HUES48 (cell line): ENCODE results near the gene PRR3.
"Not testable (repeated sequence)": the region's sequence is repeated elsewhere in the genome, so short reads cannot be mapped to it uniquely, and the experiment has no call there.

ENCODE experiments used
- H3K27ac ChIP-seq: one replicate; pipeline ENCODE4 v1.7.0; 2013; ENCODE audit warnings: low read depth, low read length, inconsistent platforms
- H3K27me3 ChIP-seq: 2 replicates; pipeline ENCODE4 v1.6.1; 2013; ENCODE audit warnings: mild to moderate bottlenecking, low read length; ENCODE audit not compliant: control insufficient read depth, insufficient read depth
- H3K36me3 ChIP-seq: 2 replicates; pipeline ENCODE4 v1.6.1; 2013; ENCODE audit warnings: low read length; ENCODE audit not compliant: control insufficient read depth, insufficient read depth
- H3K4me1 ChIP-seq: 2 replicates; pipeline ENCODE4 v1.6.1; 2013; ENCODE audit warnings: mild to moderate bottlenecking, low read length; ENCODE audit not compliant: control insufficient read depth, insufficient read depth
- H3K4me3 ChIP-seq: 2 replicates; pipeline ENCODE4 v1.5.1; 2013; ENCODE audit warnings: mild to moderate bottlenecking, low read depth, low read length
- H3K9ac ChIP-seq: 2 replicates; pipeline ENCODE4 v1.6.1; 2013; ENCODE audit warnings: mild to moderate bottlenecking, low read depth, low read length, moderate library complexity
- H3K9me3 ChIP-seq: 2 replicates; pipeline ENCODE4 v1.6.1; 2013; ENCODE audit warnings: low read length; ENCODE audit not compliant: control insufficient read depth, insufficient read depth

The PRR3 gene

GRCh38 chr6:30517767-30518504 lies 39.2 kb upstream of the PRR3 start:
- H3K36me3 ChIP-seq, H3K4me3 ChIP-seq, H3K27ac ChIP-seq, H3K9ac ChIP-seq, H3K27me3 ChIP-seq, H3K9me3 ChIP-seq: not testable (repeated sequence)
- peaks cover 12% of the 10 kb centered on the region for H3K4me1 ChIP-seq

DNA sequence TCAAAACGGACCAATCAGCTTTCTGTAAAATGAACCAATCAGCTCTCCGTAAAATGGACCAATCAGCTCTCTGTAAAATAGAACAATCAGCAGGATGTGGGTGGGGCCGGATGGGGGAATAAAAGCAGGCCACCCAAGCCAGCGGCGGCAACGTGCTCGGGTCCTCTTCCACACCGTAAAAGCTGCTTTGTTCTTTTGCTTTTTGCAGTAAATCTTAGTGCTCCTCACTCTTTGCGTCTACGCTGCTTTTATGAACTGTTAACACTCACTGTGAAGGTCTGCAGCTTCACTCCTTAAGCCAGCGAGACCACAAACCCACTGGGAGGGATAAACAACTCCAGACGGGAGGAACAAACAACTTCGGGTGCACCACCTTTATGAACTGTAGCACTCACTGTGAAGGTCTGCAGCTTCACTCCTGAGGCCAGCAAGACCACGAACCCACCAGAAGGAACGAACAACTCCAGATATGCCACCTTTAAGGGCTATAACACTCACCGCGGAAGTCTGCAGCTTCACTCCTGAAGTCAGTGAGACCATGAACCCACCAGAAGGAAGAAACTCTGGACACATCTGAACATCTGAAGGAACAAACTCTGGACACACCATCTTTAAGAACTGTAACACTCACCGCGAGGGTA lies 38.5 kb upstream of the PRR3 start:
- peaks cover 12% of the 10 kb centered on the region for H3K4me1 ChIP-seq
- H3K9ac ChIP-seq, H3K27me3 ChIP-seq, H3K36me3 ChIP-seq, H3K4me3 ChIP-seq, H3K9me3 ChIP-seq, H3K27ac ChIP-seq: not testable (repeated sequence)

DNA sequence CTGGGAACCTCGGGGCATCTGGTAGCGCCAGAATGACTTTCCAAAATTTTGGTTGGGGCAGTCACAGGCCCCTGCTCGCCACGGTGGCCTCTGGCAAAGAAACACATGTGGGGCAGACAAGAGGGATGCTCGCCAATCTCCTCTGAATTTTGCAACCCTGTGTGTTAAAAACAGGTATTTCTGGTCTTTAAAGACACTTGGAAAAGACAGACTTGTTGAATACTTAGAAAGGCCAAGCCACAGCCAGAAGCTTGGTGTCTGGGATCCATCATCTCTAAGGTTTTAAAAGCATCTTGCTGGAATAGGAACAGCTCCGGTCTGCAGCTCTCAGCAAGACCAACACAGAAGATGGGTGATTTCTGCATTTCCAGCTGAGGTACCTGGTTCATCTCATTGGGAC lies 36.6 kb upstream of the PRR3 start:
- H3K27ac ChIP-seq: no peak overlapping the region
- H3K4me3 ChIP-seq: no peak overlapping the region
- no peak overlapping the region for H3K9ac ChIP-seq
- H3K36me3 ChIP-seq: no peaks in the 10 kb centered on the region
- H3K9me3 ChIP-seq: no peaks in the 10 kb centered on the region
- H3K27me3 ChIP-seq: no peaks in the 10 kb centered on the region
- H3K4me1 ChIP-seq: 0 out of 2 replicates have a peak, but pooled peaks cover under 1% of the 10 kb centered on the region

DNA sequence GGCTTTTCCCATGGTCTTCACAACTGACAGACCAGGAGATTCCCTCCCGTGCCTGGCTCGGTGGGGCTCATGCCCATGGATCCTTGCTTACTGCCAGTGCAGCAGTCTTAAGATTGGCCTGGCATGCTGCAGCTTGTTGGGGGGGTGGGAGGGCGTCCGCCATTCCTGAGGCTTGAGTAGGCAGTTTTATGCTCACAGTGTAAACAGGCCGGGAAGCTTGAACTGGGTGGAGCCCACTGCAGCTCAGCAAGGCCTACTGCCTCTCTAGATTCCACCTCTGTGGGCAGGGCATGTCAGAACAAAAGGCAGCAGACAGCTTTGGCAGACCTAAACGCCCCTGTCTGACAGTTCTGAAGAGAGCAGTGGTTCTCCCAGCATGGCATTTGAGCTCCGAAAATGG lies 36.0 kb upstream of the PRR3 start:
- not testable (repeated sequence) for H3K36me3 ChIP-seq, H3K9ac ChIP-seq, H3K27ac ChIP-seq, H3K27me3 ChIP-seq, H3K9me3 ChIP-seq, H3K4me1 ChIP-seq, H3K4me3 ChIP-seq

- H3K9me3 ChIP-seq, H3K9ac ChIP-seq, H3K4me3 ChIP-seq, H3K36me3 ChIP-seq, H3K27me3 ChIP-seq, H3K27ac ChIP-seq, H3K4me1 ChIP-seq: not testable (repeated sequence)
Observed at GRCh38 chr6:30521952-30522351, 35.1 kb upstream of the PRR3 start.

GRCh38 chr6:30526444-30526843 lies 30.7 kb upstream of the PRR3 start:
- H3K27ac ChIP-seq, H3K27me3 ChIP-seq, H3K9ac ChIP-seq, H3K36me3 ChIP-seq, H3K9me3 ChIP-seq, H3K4me1 ChIP-seq, H3K4me3 ChIP-seq: not testable (repeated sequence)

- not testable (repeated sequence) for H3K27ac ChIP-seq, H3K9ac ChIP-seq
Observed at GRCh38 chr6:30529349-30529875, 27.7 kb upstream of the PRR3 start.

DNA sequence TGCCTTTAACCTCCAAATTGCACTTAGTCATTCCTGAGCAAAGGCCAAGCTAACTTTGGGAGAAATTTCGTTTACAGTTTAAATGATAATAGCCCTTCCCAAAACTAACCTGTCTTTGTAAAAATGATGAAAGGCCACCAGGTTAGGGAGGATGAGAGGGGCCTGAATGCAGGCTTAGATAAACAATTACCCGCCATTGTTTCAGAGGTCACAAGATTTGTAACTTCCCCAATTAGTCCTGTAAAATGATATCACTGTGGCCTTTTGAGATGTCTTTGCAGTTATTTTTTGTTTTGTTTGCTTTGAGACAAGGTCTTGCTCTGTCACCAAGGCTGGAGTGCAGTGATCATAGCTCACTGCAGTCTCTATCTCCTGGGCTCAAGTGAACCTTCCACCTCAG lies 27.1 kb upstream of the PRR3 start:
- Histone ChIP-seq H3K9me3 (no peaks in the 10 kb centered on the region), H3K36me3 (no peaks in the 10 kb centered on the region), H3K4me3 (no peak overlapping the region), H3K9ac (no peak overlapping the region), H3K27ac (no peak overlapping the region), H3K4me1 (no peaks in the 10 kb centered on the region), H3K27me3 (no peaks in the 10 kb centered on the region)

More at GRCh38 chr6:30529349-30529875, 27.7 kb upstream of the PRR3 start:
- not testable (repeated sequence) for H3K9me3 ChIP-seq, H3K4me1 ChIP-seq, H3K36me3 ChIP-seq, H3K27me3 ChIP-seq, H3K4me3 ChIP-seq

DNA sequence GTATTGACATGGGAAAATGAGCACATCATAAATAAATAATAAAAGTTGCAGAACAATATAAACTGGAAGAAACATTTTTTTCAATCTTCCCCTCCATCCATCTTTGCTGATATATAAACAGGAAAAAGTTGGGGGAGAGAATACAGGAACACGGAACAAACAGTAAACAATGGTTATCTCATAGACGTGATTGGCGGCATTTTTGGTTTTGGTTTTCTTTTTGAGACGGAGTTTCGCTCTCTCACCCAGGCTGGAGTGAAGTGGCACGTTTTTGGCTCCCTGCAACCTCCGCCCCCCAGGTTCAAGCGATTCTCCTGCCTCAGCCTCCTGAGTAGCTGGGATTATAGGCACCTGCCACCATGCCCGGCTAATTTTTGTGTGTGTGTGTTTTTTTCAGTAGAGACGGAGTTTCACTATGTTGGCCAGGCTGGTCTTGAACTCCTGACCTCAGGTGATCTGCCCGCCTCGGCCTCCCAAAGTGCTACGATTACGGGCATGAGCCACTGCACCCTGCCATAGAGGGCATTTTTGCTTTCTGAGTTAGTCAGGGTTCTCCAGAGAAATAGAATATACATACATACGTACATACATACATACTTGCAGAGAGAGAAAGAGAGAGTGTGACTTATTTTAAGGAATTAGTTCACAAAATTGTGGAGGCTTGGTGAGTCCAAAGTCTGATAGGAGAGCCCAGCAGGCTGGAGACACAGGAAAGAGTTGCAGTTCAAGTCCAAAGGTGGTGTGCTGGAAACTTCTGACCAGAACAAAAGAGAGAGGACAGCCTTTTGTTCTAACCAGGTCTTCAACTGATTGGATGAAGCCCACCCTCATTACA lies 23.4 kb upstream of the PRR3 start:
- no peaks in the 10 kb centered on the region for H3K4me1 ChIP-seq
- H3K27me3 ChIP-seq: no peaks in the 10 kb centered on the region
- H3K9ac ChIP-seq: no peak overlapping the region
- H3K9me3 ChIP-seq: no peaks in the 10 kb centered on the region
- H3K27ac ChIP-seq: no peak overlapping the region
- no peak overlapping the region for H3K4me3 ChIP-seq
- H3K36me3 ChIP-seq: no peaks in the 10 kb centered on the region

GRCh38 chr6:30537931-30538330 lies 19.2 kb upstream of the PRR3 start:
- H3K9ac ChIP-seq: no peak overlapping the region
- no peak overlapping the region for H3K27ac ChIP-seq
- H3K36me3 ChIP-seq: no peaks in the 10 kb centered on the region
- no peaks in the 10 kb centered on the region for H3K9me3 ChIP-seq
- no peak overlapping the region for H3K4me3 ChIP-seq
- no peaks in the 10 kb centered on the region for H3K4me1 ChIP-seq
- no peaks in the 10 kb centered on the region for H3K27me3 ChIP-seq
